Nephron progenitor cell (in vitro differentiated cells): ENCODE measurements around the gene KRTAP3-1.

Experiments used
- DNase-seq: peaks from one replicate; pipeline ENCODE4 v3.0.0; 2021
- H3K27ac Mint-ChIP-seq: 2 replicates; pipeline ENCODE4 v1.8.0; 2021; ENCODE audit warnings: mild to moderate bottlenecking, moderate library complexity, mixed read lengths
- H3K27me3 Mint-ChIP-seq: 2 replicates; pipeline ENCODE4 v1.8.0; 2021; ENCODE audit warnings: mild to moderate bottlenecking, low read depth, mixed read lengths; ENCODE audit not compliant: poor library complexity
- H3K36me3 Mint-ChIP-seq: 2 replicates; pipeline ENCODE4 v1.8.0; 2021; ENCODE audit warnings: low read depth, mixed read lengths
- H3K4me1 Mint-ChIP-seq: 2 replicates; pipeline ENCODE4 v1.8.0; 2021; ENCODE audit warnings: mixed read lengths
- H3K4me3 Mint-ChIP-seq: 2 replicates; pipeline ENCODE4 v1.8.0; 2021; ENCODE audit warnings: mild to moderate bottlenecking, moderate library complexity, mixed read lengths
- H3K9me3 Mint-ChIP-seq: 2 replicates; pipeline ENCODE4 v1.8.0; 2021; ENCODE audit warnings: mild to moderate bottlenecking, moderate library complexity, mixed read lengths
- CTCF ChIP-seq: fragments of 200-600 bp; sonication (generic); IDR thresholded peaks from 2 replicates; pipeline ENCODE4 v1.5.0; 2021; ENCODE audit warnings: antibody characterized with exemption

Gene KRTAP3-1

GRCh38 chr17:40986920-40987319, 22.0 kb downstream of the KRTAP3-1 start:
- H3K36me3 Mint-ChIP-seq: no peaks in the 10 kb centered on the region

GRCh38 chr17:40984226-40984625, 24.7 kb downstream of the KRTAP3-1 start, which contains the start of gene KRT40:
Gene KRT40 (minus strand): TSS chr17:40984326. CDS start chr17:40984273, 53 bp downstream.
- peaks cover 52% of the 10 kb centered on the region for H3K4me1 Mint-ChIP-seq
- TF ChIP-seq CTCF: no peak
- H3K4me3 Mint-ChIP-seq: no peak within 1 kb of the TSS

More at GRCh38 chr17:40986920-40987319, 22.0 kb downstream of the KRTAP3-1 start:
- no peak for TF ChIP-seq CTCF
- H3K27ac Mint-ChIP-seq: peak overlapping the region; percentile 47
- H3K4me1 Mint-ChIP-seq: peaks cover 34% of the 10 kb centered on the region
- H3K4me3 Mint-ChIP-seq: no peak overlapping the region
- H3K9me3 Mint-ChIP-seq: peaks cover 11% of the 10 kb centered on the region
- no peak for DNase-seq
- peaks cover 6% of the 10 kb centered on the region for H3K27me3 Mint-ChIP-seq

GRCh38 chr17:40981115-40981514, 27.8 kb downstream of the KRTAP3-1 start:
- Mint-ChIP-seq H3K36me3 (no peaks in the 10 kb centered on the region), H3K9me3 (no peaks in the 10 kb centered on the region), H3K4me1 (peaks cover 38% of the 10 kb centered on the region), H3K27ac (peak overlapping the region; percentile 41), H3K4me3 (no peak overlapping the region), H3K27me3 (peaks cover 7% of the 10 kb centered on the region)
- no peak for DNase-seq
- TF ChIP-seq CTCF: no peak

More at GRCh38 chr17:40984226-40984625, 24.7 kb downstream of the KRTAP3-1 start, which contains the start of gene KRT40:
- Mint-ChIP-seq H3K9me3 (peaks cover 6% of the 10 kb centered on the region), H3K27me3 (peaks cover 6% of the 10 kb centered on the region), H3K36me3 (no peaks in the 10 kb centered on the region), H3K27ac (no peak within 1 kb of the TSS)
- no peak for DNase-seq

GRCh38 chr17:40980596-40980995, 28.3 kb downstream of the KRTAP3-1 start:
- Mint-ChIP-seq H3K9me3 (no peaks in the 10 kb centered on the region), H3K4me3 (no peak overlapping the region), H3K27me3 (peaks cover 7% of the 10 kb centered on the region), H3K36me3 (no peaks in the 10 kb centered on the region), H3K27ac (peak overlapping the region; percentile 41), H3K4me1 (peaks cover 38% of the 10 kb centered on the region)
- no peak for TF ChIP-seq CTCF
- DNase-seq: no peak

- no peaks in the 10 kb centered on the region for H3K9me3 Mint-ChIP-seq
- no peak for DNase-seq
- H3K27ac Mint-ChIP-seq: peak overlapping the region; percentile 41
- peaks cover 7% of the 10 kb centered on the region for H3K27me3 Mint-ChIP-seq
- H3K36me3 Mint-ChIP-seq: no peaks in the 10 kb centered on the region
- no peak overlapping the region for H3K4me3 Mint-ChIP-seq
- no peak for TF ChIP-seq CTCF
- peaks cover 38% of the 10 kb centered on the region for H3K4me1 Mint-ChIP-seq
These were observed 28.8 kb downstream of the KRTAP3-1 start for GRCh38 chr17:40980117-40980516.

GRCh38 chr17:40978575-40979151, 30.3 kb downstream of the KRTAP3-1 start:
- no peak overlapping the region for H3K27ac Mint-ChIP-seq
- H3K27me3 Mint-ChIP-seq: peaks cover 7% of the 10 kb centered on the region
- DNase-seq: no peak
- H3K9me3 Mint-ChIP-seq: no peaks in the 10 kb centered on the region
- H3K4me1 Mint-ChIP-seq: peaks cover 26% of the 10 kb centered on the region
- no peak for TF ChIP-seq CTCF
- H3K4me3 Mint-ChIP-seq: no peak overlapping the region
- no peaks in the 10 kb centered on the region for H3K36me3 Mint-ChIP-seq
